Stimulated activated CD8-positive, alpha-beta memory T cell treated with anti-CD3 and anti-CD28 coated beads, Interleukin-15, amount 100 ng/mL, for 48 hours (primary cell): ENCODE results near the gene SNAI3.
A peak's percentile ranks its signal among the peaks of the same experiment; 100 is the strongest.

Experiments
- DNase-seq, 2 donors: peaks; one replicate each; pipeline ENCODE4 v3.0.0-alpha.2; 2020; ENCODE audit warnings: low read depth in 2 of 2

The SNAI3 gene

GRCh38 chr16:88705801-88706228 lies 19.5 kb upstream of the SNAI3 start:
- DNase-seq: no peak

- DNase-seq: no peak
Observed at GRCh38 chr16:88705076-88705684, 18.9 kb upstream of the SNAI3 start.

- DNase-seq: peak; percentile 76 to 79
Observed at GRCh38 chr16:88703486-88704309, 17.4 kb upstream of the SNAI3 start.

- no peak for DNase-seq
Observed at GRCh38 chr16:88702371-88703210, 16.3 kb upstream of the SNAI3 start.

GRCh38 chr16:88701581-88702370 lies 15.5 kb upstream of the SNAI3 start:
- DNase-seq: no peak

GRCh38 chr16:88700636-88701482 lies 14.6 kb upstream of the SNAI3 start:
- peak; percentile 93 to 96 for DNase-seq

GRCh38 chr16:88700322-88700635 lies 14.0 kb upstream of the SNAI3 start:
- no peak for DNase-seq

- no peak for DNase-seq
Observed at GRCh38 chr16:88699180-88699579, 12.9 kb upstream of the SNAI3 start.

- DNase-seq: no peak
Observed at GRCh38 chr16:88698646-88699045, 12.3 kb upstream of the SNAI3 start.

- no peak for DNase-seq
Observed at GRCh38 chr16:88697831-88698615, 11.7 kb upstream of the SNAI3 start.

GRCh38 chr16:88697116-88697830 lies 11.0 kb upstream of the SNAI3 start:
- no peak for DNase-seq

GRCh38 chr16:88696441-88696840 lies 10.1 kb upstream of the SNAI3 start:
- DNase-seq: no peak

GRCh38 chr16:88695753-88696152 lies 9.4 kb upstream of the SNAI3 start:
- no peak for DNase-seq

GRCh38 chr16:88695218-88695617 lies 8.9 kb upstream of the SNAI3 start:
- DNase-seq: no peak

- no peak for DNase-seq
Observed at GRCh38 chr16:88694221-88695087, 8.1 kb upstream of the SNAI3 start.

GRCh38 chr16:88693420-88694177 lies 7.3 kb upstream of the SNAI3 start:
- no peak for DNase-seq

- DNase-seq: no peak
Observed at GRCh38 chr16:88692861-88693260, 6.6 kb upstream of the SNAI3 start.
